GM12864 (cell line): Measurements from ENCODE around the gene ZDHHC1.

Experiments used
- DNase-seq: peaks from one replicate; pipeline ENCODE4 v3.0.0-alpha.2; 2011; ENCODE audit warnings: low read depth
- H3K4me3 ChIP-seq: 2 replicates; pipeline ENCODE4 v1.5.1; 2011; ENCODE audit warnings: mild to moderate bottlenecking, low read depth, low read length, control low read depth
- CTCF ChIP-seq: IDR thresholded peaks from 2 replicates; pipeline ENCODE4 v1.5.1; 2011; ENCODE audit warnings: low read depth, mild to moderate bottlenecking, moderate library complexity, low read length, control low read depth, inconsistent platforms; ENCODE audit errors: missing control alignments

ZDHHC1 gene

GRCh38 chr16:67426950-67427349, 10.7 kb upstream of the ZDHHC1 start:
- TF ChIP-seq CTCF: no peak
- no peak overlapping the region for H3K4me3 ChIP-seq
- DNase-seq: no peak

GRCh38 chr16:67426022-67426421, 9.7 kb upstream of the ZDHHC1 start:
- DNase-seq: no peak
- no peak overlapping the region for H3K4me3 ChIP-seq
- no peak for TF ChIP-seq CTCF

- H3K4me3 ChIP-seq: no peak overlapping the region
- no peak for TF ChIP-seq CTCF
- no peak for DNase-seq
Measured at GRCh38 chr16:67425580-67425979, 9.3 kb upstream of the ZDHHC1 start.

- TF ChIP-seq CTCF: no peak
- no peak for DNase-seq
- no peak overlapping the region for H3K4me3 ChIP-seq
Measured at GRCh38 chr16:67425061-67425460, 8.8 kb upstream of the ZDHHC1 start.

- no peak for TF ChIP-seq CTCF
- no peak overlapping the region for H3K4me3 ChIP-seq
- DNase-seq: no peak
Measured at GRCh38 chr16:67424261-67424615, 8.0 kb upstream of the ZDHHC1 start.

GRCh38 chr16:67423611-67424260, 7.5 kb upstream of the ZDHHC1 start:
- TF ChIP-seq CTCF: no peak
- H3K4me3 ChIP-seq: no peak overlapping the region
- no peak for DNase-seq

GRCh38 chr16:67423015-67423414, 6.7 kb upstream of the ZDHHC1 start:
- H3K4me3 ChIP-seq: no peak overlapping the region
- DNase-seq: no peak
- TF ChIP-seq CTCF: no peak
